Left renal cortex interstitium (tissue), 4 donors: ENCODE data around the gene LSG1. TPM values are rescaled to one million over a fixed set of nuclear protein-coding genes. Genes with fewer than 3 reads are reported as not detected.

Source experiments
- DNase-seq, 4 donors: peaks; one replicate each; pipeline ENCODE4 v3.0.0-alpha.2; 2013; ENCODE audit warnings: low read depth in 4 of 4, low spot score in 2 of 4, missing footprints in 1 of 4
- polyA plus RNA-seq, 4 donors: library from polyadenylated mRNA; unstranded; fragments of 120-200 nt; gene quantifications; one replicate each; pipeline ENCODE4 v1.2.1, GENCODE V29; 2013; ENCODE audit not compliant: insufficient read length in 4 of 4

The LSG1 gene
- polyA plus RNA-seq, 4 donors, result 29.9 to 50.8 (median 42.2) TPM

DNA sequence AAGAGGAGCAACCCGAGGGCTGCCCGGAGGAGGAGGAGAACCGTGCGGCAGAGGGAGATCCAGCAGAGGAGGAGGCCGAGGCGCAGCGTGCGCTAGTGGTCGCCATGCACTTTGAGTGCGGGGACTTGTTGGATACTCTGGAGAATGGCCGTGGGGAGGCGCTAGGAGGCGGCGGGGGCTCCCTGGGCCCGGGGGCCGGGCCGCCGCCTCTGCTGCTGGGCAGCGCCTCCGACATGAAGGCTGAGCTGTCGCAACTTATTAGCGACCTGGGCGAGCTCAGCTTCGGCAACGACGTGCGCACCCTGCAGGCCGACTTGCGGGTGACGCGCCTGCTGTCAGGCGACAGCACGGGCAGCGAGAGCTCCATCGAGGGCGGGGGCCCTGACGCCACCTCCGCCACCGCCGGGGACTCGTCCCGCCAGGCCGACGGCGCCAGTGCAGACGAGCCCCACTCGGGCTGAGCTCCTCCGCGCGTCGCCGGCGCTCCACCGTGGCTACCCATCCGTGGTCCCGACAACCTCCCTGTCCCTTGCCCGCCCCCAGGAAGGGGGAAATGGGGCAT, 15.7 kb upstream of the LSG1 start:
- DNase-seq, result peak in 2 of 4 donors; percentile 47 to 48

DNA sequence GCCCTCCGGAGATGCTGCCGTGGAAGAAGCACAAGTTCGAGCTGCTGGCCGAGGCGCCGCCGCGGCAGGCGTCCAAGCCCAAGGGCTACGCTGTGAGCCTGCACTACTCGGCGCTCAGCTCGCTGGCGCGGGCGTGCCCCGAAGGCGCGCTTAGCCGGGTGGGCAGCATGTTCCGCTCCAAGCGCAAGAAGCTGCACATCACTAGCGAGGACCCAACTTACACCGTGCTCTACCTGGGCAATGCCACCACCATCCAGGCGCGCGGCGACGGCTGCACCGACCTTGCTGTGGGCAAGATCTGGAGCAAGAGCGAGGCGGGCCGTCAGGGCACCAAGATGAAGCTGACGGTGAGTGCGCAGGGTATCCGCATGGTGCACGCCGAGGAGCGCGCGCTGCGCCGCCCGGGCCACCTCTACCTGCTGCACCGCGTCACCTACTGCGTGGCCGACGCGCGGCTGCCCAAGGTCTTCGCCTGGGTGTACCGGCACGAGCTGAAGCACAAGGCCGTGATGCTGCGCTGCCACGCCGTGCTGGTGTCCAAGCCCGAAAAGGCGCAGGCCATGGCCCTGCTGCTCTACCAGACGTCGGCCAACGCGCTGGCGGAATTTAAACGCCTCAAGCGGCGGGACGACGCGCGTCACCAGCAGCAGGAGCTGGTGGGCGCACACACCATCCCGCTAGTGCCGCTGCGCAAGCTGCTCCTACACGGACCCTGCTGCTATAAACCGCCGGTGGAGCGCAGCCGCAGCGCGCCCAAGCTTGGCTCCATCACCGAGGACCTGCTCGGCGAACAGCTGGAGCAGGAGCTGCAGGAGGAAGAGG, 15.0 kb upstream of the LSG1 start:
- peak in 2 of 4 donors; percentile 21 to 26 for DNase-seq

DNA sequence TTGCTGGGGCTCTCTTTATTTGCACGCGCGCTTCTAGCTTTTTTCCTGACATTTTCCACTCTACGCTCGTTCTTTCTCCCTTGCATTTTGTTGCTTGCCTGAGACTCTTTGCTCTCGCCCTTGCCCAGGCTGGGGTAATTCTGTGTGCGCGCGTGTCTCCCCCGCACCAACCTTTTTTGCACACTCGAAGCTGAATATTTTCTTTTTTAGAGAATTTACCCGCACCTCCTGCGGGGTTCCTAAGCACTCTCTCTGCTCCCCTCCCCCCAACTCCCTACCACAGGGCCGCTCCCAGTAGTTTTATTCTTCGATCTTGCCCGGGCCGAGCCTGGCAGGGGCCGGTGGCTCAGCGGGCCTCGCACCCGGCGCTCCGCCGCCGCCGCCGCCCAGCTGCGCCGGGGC, 14.4 kb upstream of the LSG1 start:
- DNase-seq, result peak in 1 of 4 donors; percentile 13

DNA sequence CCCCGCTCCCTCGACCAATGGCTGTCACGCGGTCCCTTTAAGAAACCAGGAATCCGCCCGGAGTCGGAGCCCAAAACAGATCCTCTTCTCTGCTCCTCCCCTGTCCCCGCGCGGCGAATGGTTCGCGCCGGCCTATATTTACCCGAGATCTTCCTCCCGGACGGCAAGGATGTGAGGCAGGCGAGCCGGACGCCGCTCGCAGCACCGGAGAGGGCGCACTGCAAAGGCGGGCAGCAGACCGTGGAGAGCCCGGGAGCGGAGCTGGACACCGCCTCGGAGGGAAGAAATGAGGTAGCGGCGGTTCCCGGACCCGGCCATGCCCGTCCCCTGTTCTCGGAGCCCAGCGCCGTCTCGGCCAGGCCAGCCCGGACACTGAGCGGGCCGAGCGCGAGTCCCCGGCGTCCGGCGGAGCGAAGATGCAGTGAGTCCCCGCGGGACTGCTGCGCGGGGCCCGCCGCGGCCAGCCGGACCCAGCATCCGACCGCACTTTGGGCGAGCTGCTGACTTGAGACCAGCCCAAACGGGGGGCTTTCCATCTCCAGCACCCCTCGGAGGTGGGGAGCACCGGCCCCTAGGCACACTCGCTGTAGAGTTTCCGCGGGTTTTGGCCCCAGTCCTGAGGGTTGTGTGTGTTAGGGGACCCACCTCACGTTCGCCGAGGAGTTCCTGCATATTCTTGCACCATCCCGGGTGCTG, 13.9 kb upstream of the LSG1 start, which contains the start of gene FAM43A:
Gene FAM43A (plus strand): TSS at position 166 of the 696 bp plus-strand sequence. CDS start 944 bp downstream, outside the sequence.
- DNase-seq, result peak in 3 of 4 donors; percentile 69 to 86 (median 85)

DNA sequence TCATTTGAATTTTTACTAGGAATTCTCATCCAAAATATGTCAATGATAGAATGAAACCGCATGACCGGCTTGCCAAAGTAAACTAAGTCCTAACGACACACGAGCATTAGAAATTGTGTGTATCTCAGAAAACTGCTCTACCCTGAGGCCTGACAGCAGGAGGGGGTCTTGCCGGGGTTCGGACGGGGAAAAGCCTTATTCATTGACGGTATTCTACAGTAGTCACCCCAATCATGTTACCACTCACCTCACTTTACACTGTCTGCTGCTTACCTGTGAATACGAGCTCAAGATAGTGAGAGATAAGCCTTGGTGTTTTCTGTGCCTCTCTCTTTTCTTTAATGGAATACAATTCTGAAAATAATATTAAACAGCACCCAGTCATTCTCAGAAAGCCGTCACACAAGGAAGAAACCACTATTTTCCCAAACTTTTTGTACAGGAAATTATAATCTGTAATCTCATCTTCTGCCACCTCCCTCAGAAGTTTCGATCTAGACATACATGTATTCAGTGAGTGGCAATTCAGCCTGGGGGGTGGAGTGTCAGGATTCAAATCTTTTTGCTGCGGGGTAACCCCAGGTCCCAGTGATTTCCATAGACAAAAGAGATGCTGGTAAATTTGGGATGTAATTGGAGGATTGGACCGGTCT, 13.2 kb upstream of the LSG1 start:
- no peak for DNase-seq

DNA sequence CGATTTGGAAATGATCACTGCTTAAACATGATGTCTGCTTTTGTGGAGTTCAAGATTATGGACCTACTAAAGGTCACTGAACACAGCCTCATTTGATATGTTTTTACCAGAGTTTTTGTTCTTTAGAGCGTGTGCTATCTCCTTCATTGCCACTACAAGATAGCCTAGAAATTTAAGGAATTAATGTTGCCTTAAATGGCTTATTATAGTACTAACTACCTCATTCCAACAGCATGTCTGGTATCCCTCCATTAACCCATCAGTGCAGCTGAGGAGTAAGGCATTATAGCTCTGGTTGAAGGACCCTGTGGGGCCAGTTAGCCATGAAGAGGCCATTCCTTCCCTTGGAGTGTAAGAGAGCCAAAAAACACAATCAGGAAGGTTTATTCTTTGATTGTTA, 11.4 kb upstream of the LSG1 start:
- DNase-seq, result no peak

DNA sequence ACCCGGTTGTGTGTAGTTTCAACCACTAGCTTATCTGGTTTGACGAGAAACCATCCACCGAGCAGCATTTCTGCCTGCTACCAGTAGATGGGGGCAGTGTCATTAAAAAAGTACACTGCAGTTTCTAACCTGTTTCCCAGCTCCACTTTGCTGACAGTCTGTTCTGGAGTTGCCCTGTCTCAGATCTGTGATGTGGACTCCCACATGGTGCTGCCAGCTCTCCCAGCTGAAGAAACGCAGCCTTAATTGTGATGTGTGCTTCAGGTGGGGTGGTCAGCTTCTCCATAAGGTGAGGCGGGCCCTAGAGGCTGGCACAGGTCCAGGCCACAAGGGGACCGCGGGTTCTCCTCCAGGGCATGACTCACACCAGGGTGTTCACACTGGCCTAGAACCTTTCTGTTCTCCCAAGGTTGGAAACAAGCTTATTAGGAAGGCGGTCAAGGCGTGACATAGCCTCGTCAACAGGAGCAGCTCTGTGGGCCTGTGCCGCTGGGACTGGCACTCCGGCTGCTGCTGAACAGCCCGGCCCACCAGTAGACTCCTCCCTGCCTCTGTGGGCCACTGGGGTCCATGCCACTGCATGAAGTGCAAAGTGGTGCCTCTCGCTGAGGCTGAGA, 10.8 kb upstream of the LSG1 start:
- peak in 2 of 4 donors; percentile 66 to 71 for DNase-seq

DNA sequence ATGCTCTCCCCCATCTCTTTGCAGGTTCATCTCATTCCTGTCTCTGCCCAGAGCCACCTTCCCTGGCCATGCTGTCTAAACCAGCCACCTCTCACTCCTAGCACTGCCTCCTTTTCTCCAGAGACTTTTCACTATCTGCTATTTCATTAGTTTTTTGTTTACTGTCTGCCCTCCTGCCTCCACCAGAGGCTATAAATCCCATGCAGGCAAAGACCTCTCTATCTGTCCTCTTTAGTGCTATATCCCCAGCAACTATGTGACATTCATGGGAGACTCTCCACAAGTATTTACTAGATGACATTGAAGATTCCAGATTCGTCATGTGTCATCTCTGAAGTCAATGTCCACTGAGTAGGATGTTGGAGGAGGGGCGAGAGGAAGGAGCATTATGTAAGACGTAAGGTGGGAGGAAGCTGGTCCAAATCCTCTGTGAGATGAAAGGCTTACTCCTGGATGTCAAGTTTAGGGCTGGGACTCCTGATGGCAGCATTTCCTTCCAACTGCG, 10.2 kb upstream of the LSG1 start:
- DNase-seq, result no peak

DNA sequence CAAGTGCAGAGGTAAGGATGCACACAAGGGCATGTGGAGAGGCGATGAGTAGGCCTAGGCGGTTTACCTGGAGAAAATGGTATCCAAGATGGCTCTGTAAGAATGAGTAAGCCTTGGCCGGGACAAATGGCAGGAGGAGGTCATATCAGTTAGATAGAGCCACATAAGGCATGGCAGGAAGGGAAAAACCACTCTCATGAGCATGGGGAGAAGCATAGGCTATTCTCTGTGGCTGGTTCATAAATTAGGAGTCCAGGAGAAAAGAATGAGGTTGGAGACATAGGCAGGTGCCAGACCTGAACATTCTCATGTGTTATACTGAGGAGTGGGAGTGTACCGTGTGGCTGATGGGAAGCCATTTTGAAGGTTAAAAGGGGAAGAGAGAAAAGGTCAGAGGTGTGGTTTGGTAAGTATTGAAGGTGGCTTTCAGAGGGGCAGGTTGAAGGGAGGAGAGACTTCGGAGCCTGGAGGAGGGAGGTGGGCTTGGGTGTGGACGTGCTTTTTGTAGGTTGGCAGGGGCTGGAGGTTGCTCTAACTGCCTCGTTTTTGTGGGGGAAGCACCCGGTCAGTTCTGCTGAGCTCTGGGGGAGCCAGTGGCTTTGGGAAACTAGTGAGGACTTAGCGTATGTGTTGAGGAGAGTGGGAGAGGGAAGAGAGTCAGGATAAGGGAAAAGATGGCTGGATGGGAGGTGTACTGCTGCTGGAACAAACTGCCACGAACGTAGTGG, 9.1 kb upstream of the LSG1 start:
- DNase-seq, result no peak

DNA sequence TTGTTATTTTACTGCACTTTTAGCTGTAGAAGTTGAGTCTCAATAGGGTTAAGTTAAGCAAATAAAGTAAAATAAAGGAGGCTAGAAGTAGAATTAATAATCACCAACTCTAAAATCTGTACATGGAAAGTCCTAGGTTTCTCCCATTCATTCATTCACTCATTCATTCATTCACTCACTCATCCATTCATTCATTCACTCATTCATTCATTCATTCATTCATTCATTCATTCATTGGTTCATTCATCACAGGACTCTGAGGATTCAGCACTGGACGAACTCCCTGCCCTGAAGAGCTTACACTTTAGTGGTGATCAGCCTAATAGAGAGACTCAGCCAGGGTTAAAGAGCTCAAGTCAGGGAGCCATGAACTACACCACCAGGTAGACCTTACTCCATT, 4.5 kb upstream of the LSG1 start:
- DNase-seq, result no peak

DNA sequence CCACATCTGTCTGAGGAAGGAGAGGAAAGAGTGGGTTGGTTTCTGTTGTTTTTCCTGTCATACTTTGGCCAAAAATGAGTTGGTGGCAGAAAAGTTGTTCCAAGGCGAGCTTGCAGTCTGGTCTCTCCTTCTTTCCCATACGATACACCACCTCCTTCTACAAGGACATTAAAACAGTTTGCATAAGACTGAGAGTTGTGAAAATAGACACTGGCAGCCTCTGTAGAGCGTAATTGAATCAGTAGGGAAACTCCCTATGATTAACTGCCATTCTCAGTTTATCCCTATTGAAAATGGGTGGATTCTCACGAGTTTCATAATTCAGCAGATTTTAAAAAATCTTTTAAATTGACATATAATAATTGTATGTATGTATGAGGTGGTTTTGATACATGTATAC, 3.7 kb upstream of the LSG1 start:
- no peak for DNase-seq

DNA sequence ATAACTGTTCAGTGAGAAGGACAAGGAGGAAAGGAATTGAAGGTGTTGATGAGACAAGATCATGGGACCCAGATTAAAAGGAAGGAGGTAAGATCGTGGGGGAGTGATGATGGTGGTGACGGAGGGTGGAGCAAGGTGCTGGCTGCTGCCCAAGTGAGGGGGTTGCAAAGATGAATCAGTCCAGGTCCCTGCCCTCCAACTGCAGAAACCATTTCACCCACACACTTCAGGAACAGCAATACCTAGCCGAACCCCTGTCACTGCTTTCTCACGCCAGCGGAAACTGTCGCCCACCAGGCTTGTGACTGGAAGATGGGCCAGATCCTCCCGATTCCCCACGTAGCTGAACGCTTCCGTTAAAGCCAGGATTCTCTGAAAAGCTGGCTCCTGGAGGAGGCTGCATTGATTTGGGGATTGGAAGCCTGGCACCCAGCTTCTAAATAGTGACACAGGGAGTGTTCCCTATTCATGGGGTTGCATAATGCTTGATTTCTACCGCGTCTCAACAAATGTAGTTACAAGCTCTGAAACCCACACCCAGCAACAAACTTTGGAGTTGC, 3.2 kb upstream of the LSG1 start:
- DNase-seq, result no peak

DNA sequence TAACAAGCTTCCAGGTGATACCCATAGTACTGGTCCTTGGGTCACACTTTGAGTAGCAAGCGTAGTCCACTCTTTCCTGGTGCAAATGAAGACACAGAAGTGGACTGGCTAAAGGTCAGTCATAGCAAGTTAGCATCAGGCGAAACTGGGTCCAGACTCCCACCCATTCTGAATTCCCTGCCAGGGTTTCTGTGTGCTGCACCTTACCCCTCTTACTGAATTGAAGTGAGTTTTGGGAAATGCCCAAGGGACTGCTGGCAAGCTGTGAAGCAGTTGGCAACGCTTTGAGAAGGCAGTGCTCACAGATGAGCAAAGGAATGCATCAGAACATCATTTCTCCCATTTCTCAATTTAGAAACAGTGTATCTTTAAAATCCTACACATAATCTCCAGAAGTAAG, 1.8 kb upstream of the LSG1 start:
- DNase-seq, result no peak

DNA sequence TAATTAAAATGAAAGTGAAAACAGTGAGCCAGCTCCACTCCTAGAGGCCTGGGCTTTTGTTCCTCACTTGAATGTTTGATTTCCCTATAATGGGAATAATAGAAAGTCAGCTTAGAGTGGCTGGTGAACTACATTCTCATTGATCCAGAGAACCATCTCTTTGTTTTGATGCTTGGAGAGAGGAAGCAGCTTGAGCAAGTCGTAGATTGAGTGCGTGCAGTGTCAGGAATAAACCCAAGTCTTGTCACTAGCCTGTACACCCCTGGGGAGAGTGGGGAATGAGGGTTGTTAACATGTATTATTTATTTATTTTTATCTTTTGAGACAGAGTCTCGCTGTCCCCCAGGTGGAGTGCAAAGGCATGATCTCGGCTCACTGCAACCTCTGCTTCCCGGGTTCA, 885 bp upstream of the LSG1 start:
- no peak for DNase-seq

DNA sequence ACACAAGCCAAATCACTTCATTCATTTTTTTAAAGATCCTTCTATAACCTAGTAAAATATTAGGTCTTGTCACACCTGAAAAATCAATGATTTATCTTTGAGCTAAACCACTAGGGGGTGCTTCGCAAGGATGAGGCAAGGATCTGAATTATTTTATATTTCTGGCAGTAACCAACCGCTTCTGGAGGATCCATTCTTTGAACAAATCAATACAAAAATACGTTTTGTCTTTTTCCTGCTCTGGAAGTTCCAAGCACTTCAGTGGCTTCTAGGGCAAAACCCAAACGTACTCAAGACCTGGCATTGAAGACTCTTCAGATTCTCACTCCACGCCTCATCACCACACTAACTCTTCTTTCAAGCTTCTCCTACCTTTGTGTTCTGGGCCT, 486 bp downstream of the LSG1 start:
- peak in 1 of 4 donors; percentile 17 for DNase-seq

DNA sequence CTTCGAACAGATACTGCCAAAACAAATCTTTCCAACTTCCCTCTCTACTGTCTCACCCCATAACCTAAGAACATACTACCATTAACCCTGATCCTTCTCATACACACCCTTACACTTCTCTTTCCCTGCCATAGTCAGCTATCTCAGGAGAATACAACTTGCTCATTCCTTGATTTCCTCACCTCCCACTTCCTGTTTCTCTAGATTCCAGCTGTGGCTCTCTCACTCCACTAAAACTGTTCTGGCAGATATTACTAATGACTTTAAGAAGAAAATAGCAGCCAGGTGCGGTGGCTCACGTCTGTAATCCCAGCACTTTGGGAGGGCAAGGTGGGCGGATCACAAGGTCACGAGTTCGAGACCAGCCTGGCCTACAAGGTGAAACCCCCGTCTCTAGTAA, 4.6 kb downstream of the LSG1 start:
- no peak for DNase-seq

DNA sequence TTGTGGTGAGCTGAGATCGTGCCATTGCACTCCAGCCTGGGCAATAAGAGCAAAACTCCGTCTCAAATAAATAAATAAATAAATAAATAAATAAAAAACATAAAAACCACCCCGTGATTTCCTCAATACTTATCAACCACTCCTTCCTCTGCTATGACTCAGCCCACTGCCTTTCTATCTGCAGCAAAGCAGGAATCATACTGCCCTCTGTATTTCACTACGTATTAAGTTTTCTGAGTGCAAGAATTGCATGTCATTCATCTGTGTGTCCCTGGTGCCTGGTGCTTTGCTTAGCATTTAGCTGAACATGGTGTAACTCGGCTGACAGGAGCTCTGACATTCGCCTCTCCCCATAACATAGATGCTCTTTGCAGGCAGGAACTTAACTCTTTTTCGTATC, 7.1 kb downstream of the LSG1 start:
- DNase-seq, result no peak

DNA sequence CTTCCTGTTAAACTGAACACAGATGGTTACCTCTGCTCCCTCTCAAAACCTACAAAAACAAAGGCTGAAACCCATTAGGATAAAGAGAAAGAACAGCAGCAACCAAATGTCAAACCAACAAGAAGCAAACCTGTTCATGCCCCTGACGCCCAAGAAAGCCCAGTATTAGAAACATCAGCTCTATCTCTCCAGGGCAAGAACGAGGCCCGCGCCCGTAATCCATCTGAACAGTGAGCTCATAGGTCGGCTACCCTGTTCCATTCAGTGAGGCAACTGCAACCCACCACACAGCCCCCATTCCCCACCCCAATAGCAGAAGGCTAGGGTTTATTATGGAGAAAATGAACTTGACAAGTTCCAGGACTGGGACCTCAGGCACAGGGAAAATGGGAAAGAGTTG, 10.0 kb downstream of the LSG1 start:
- DNase-seq, result no peak

DNA sequence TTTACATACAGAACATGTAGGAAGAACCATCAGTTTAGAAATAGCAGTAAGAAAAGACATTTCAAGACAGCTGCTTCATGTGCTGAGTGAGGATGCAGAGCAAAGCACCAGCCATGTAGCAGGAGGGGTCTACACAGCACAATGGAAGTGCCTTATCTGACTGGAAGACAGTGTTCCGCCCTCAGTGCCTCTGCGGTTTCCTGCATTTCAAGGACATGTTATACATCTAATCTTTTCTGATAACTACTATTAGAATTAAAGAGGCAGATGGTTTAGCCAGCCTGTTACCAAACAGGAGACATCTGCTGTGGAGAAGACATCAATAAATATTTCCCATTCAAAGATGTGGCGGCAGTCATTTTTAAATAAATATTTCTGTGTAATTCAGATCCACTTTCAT, 10.6 kb downstream of the LSG1 start:
- DNase-seq, result no peak

DNA sequence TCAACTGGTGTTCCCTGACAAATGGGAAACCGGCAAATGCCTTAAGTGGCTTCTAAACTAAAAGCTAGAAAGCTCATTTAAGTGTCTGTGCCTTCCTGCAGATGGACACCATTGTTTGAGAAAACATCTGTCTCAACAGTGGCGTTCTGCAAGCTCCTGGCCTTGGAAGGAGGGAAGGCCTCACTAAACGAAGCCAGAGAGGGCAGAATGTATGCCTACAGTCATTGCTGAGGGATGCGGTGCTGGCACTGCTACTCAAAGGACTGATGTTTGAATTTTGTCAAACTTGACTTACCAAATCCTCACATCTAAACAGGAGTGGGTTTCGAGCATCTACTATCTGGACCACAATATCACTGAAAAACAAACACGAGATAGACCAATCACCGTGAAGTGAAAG, 12.2 kb downstream of the LSG1 start:
- DNase-seq, result no peak
